HEK293T (cell line): ENCODE results near the gene PLA2G2E.

Experiments
- ARNT ChIP-seq: fragments of 450-650 bp; IDR thresholded peaks from 2 replicates; pipeline ENCODE4 v1.6.1; 2017; ENCODE audit warnings: mild to moderate bottlenecking
- ZNF384 ChIP-seq: fragments of 450-650 bp; IDR thresholded peaks from 2 replicates; pipeline ENCODE4 v1.6.1; 2016

DNA sequence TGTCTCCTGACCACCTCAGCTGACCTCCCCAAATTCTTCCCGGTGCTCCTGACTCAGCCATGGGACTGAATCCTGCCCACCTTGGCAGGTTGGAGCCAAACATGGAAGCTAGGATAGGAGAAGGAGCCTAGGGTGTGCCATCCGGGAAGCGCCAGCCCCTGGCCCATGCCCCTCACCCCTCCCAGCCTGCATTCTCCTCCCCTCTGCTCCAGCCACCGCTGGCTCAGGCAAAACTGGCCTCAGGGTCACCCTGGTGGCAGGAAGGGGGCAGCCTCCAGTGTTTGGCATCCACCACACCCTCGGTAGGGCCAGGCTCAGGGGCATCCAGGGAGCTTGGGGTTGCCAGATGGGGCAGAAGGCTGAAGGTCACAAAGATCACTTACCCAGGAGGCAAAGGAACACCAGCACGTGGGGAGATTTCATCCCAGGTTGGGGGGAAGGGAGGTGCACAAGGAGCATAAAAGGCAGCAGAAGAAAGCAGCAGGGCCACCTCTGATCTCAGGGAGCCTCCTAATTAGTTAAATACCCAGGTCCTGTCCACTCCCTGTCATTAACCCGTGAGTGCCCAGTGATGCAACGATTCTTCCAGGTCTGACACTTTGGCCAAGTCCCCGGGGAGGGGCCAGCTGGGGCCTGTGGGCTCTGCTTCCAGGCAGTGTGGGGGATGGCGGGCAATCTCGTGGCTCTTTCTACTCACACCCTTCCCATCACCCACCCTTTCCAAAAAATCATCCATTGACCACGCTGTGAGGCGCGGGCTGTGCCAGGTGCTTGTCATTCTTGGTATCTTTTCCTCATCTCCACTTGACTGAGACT is at the start of gene PLA2G2E:
- no peak for TF ChIP-seq ZNF384
- no peak for TF ChIP-seq ARNT
